Measurements from ENCODE around the gene PIKFYVE.

DNA sequence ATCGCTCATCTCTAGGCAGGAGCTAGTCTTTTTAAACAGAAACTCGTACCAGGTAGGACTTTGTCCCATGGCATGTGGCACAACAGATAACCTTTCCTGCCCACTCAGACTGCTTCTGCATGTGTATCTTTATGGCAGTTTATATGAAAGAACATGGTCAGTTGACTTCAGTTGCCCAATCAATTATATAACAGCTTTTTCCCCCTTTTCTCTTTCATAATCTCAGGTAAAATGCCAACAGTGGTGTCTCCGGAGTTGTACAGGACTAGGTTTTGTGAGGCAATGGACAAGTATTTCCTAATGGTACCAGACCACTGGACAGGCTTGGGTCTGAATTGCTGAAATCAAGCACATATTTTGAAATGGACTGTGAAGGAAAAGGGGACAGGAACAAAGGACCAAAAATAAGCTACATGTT, 88.9 kb downstream of the PIKFYVE start:
- TF ChIP-seq POLR2A (IDR thresholded peaks at IDR 0.05; ENCODE audit: low read depth, low read length) (no peak), POLR2AphosphoS5 (IDR thresholded peaks at IDR 0.05; ENCODE audit: low read depth, low read length) (no peak)
